OCI-M1 (cell line): ENCODE measurements around the gene ZC3H12D.

ENCODE experiments used
- DNase-seq: peaks from one replicate; lab custom pipeline; 2025; lab: John Stamatoyannopoulos, UW

The ZC3H12D gene

DNA sequence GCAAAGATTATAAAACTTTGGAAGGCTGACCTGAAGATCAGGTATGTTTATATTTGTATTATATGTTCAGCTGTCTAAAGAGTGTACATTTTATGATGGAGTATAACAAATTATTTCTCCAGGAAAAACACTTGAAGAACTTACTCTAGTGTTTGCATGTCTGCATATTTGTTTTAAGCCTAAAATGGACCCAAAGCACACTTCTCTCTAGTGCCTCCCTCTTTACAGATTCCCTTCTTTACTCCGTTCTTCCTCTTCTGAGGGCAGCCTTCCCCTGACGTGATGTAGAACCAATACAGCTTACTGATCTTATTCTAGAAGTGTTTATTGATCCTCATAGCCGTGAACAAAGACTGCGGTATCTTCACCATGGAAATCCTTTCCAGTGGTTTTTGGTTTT is 70.8 kb downstream of the ZC3H12D start:
- no peak for DNase-seq

DNA sequence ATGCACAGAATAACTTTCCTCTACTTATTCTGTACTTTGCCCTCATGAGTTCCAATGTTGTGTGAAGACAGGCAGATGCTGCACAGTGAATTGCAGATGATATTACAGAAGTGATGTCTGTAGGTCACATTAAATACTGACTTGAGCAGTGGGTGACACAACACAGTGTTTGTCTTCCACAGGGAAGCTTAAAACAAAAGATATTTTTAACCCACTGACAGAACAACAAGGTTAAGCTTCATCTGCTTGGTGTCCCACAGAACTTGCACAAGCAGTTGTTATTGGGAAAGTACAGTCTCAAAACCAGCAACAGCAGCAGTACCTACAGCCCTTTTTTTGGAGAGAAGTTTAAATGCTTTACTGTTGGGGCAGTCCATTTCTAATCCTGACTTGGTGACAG is 74.3 kb downstream of the ZC3H12D start:
- DNase-seq, result no peak

DNA sequence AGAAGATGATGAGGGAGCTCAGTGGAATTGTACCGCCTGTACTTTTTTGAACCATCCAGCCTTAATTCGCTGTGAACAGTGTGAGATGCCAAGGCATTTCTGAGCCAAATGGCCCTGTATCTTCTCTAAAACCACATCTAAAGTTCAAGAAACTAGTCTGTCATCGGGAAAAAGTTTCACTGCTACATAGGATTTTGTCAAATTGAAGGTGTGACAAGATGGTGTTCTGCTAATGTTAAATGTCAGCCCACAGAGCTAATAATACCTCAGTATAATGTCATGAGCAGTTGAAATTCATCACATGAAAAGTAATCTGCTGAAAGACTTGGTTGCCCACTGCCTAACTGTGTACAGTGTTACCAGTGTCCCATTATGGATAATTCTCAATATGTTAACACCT is 75.2 kb downstream of the ZC3H12D start:
- no peak for DNase-seq

DNA sequence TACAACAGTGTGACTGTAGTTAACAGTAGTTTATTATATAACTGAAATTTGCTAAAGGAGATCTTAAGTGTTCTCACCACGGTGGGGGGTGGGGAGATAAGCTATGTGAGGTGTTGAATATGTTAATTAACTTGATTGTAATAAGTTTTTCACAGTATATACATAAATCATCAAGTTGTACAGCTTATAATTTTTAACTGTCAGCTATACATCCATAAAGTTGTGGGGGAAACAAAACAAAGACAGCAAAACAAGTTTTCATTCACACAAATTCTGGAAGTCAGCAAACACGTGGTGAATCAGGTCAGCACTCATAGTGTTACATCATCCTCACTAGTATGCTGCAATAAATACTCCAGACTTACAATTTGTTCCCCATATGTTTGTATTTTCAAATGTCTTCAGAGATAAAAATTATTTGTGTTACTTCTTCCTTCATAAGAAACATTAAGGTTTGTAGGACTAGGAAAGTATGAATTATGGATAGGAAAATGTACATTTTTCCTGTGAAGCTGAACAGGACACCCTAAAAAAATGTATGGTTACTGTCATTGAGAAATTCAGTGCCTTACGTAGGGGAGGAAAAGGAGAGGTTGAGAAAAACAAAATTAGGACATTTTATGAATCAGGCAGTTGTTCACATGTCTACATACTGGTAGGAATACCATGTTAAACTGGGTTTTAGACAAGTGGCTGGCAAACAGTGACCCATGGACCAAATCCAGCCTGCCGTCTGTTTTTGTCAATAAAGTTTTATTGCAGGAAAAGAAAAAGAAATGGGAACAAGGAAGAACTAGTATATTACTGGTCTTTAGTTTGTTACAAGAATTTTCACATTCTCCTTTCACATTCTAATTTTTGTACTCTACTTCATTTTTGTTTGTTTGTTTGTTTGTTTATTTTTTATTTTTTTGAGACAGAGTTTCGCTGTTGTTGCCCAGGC is 78.7 kb downstream of the ZC3H12D start:
- peak; percentile 66 for DNase-seq

DNA sequence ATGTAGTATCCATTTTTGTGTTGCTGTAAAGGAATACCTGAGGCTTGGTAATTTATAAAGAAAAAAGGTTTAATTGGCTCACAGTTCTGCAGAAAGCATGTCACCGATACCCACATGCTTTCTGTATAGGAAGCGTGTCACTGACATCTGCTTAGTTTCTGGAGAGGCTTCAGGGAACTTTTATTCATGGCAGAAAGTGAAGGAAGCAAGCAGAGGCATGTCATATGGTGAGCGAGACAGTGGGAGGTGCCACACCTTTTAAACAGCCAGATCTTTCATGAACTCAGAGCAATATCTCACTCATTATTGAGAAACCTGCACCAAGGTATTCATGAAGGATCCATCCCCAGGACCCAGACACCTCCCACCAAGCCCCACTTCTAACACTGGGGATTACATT is 81.3 kb downstream of the ZC3H12D start:
- no peak for DNase-seq

DNA sequence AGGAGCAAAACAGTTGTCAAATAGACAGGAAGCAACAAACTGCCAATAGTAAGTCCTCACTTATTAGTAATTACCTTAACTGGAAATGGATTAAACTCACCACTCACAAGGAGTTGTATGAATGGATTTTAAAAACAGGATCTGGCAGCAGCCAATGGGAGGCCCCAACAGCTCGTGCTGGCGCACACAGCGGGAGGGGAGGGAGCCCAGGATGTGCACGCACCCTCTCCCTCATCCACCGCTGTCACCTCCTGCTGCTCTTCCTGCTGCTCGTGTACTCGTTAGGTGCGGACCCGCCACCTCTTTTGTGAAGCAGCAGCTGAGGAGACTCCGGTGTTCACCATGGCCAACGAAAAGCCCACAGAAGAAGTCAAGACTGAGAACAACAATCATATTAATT is 84.8 kb downstream of the ZC3H12D start, which contains the start of gene SUMO4:
SUMO4 (plus strand) TSS at position 213 of the 400 bp plus-strand sequence; CDS start at position 343, 130 bp downstream.
- no peak for DNase-seq

DNA sequence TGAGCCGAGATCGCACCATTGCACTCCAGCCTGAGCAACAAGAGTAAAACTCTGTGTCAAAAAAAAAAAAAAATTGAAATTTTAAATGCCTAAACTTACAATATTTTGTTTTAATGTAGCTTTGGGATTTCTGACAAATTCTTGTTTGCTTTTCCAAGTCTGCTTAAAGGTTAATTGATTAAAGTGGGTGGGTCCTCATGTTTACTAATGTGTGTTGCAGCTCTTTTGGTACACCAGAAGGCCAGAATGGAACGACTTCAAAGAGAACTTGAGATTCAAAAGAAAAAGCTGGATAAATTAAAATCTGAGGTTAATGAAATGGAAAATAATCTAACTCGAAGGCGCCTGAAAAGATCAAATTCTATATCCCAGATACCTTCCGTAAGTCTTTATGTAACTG is 87.4 kb downstream of the ZC3H12D start:
- no peak for DNase-seq
